22Rv1 (cell line): ENCODE data around the gene SPDYE1.
A peak's percentile ranks its signal among the peaks of the same experiment; 100 is the strongest.

Experiments
- H3K27ac ChIP-seq: fragments of 450-650 bp; 2 replicates; pipeline ENCODE4 v1.5.1; 2017
- ZFX ChIP-seq: fragments of 450-650 bp; IDR thresholded peaks from 2 replicates; pipeline ENCODE4 v1.6.1; 2017; ENCODE audit warnings: antibody characterized with exemption, borderline replicate concordance
- TF ChIP-seq, protein P1 (sequence below): fragments of 450-650 bp; IDR thresholded peaks from 2 replicates; pipeline ENCODE4 v1.5.1; 2017; ENCODE audit warnings: mild to moderate bottlenecking

Gene SPDYE1

DNA sequence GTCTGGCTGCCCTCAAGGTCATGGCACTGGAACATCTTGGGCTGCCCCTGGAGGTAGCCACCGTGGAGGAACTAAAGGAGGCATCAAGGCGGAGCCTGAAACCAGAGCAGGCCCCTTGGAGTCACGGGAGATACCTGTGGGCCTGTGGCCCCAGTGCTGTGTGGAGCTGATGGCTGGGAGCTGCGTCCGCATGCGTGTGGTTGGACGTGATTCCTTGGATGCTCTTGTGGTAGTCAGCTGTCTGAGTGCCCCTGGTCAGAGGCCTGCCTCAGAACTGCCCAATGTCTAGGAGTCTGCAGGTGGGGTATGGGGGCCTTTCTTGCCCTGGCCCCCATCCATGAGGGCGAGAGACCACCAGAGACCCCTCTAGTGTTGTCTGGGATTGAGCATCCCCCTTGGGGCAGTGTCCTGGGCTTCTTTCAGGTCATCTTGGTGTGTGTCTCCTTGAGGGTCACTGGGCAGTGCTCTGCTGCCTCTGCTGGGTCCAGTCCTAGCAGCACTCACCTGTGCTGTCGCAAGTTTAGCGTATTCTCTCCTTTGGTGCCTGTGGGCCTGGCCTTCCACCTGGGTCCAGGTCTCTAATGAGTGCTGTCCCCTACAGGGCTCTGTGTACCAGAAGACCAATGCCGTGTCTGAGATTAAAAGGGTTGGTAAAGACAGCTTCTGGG, 59.6 kb downstream of the SPDYE1 start:
- no peak overlapping the region for H3K27ac ChIP-seq
- no peak for TF ChIP-seq ZFX
- TF ChIP-seq, protein P1, sequence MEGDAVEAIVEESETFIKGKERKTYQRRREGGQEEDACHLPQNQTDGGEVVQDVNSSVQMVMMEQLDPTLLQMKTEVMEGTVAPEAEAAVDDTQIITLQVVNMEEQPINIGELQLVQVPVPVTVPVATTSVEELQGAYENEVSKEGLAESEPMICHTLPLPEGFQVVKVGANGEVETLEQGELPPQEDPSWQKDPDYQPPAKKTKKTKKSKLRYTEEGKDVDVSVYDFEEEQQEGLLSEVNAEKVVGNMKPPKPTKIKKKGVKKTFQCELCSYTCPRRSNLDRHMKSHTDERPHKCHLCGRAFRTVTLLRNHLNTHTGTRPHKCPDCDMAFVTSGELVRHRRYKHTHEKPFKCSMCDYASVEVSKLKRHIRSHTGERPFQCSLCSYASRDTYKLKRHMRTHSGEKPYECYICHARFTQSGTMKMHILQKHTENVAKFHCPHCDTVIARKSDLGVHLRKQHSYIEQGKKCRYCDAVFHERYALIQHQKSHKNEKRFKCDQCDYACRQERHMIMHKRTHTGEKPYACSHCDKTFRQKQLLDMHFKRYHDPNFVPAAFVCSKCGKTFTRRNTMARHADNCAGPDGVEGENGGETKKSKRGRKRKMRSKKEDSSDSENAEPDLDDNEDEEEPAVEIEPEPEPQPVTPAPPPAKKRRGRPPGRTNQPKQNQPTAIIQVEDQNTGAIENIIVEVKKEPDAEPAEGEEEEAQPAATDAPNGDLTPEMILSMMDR = no peak

DNA sequence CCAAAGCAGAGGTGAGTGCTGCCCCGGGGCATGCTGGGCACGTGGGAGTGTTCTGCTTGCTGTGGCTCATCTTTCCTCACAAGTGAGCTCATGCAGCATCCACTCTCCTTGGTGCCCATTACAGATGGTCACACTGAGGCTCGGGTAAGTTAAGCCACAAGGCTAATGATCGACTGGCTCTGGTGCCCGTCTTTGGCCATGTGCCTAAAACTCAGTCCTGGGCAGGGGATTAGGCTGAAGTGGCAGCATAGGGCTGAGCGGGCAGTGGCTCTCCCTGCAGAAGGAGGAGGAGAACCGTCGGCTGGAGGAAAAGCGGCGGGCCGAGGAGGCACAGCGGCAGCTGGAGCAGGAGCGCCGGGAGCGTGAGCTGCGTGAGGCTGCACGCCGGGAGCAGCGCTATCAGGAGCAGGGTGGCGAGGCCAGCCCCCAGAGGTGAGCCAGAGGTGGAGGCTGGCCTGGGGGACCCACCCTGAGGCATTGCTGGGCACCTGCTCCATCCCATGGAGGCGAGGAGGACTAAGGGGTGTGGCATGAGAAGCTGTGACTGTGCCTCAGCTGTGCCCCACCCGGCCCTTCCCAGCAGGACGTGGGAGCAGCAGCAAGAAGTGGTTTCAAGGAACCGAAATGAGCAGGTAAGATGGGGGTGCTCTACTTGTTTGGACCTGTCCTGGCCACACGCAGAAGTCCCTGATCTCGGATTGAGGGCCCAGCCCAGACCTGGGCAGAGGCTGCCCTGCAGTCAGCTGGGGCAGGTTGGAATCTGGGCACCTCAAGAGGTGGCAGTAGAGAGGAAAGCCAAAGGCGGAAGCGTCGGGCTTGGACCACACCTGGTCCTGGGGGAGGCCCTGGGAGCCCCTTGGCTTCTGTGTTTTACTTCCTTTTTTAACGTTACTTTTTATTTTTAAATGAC, 60.4 kb downstream of the SPDYE1 start:
- no peak overlapping the region for H3K27ac ChIP-seq

DNA sequence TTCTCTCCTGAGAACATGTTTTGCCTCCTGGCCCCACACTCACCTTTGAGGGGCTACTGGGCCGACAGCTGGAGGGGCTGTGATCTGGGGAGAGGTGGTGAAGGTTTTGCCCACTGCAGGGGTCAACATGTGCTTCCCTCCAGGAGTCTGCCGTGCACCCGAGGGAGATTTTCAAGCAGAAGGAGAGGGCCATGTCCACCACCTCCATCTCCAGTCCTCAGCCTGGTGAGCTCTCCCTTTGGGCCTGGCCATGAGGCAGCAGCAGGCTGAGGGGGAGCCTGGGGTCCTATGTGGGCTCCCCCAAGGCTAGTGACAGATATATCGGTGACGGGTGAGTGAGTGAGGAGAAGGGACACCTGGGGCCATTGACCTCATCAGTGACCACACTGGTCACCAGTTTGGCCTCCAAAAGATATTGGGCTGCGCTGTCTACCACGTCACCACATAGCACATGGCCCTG, 61.1 kb downstream of the SPDYE1 start:
- no peak overlapping the region for H3K27ac ChIP-seq
- TF ChIP-seq, protein P1 = no peak
- TF ChIP-seq ZFX = no peak

More for the DNA sequence above, 60.4 kb downstream of the SPDYE1 start:
- TF ChIP-seq, protein P1 = no peak
- TF ChIP-seq ZFX = no peak

DNA sequence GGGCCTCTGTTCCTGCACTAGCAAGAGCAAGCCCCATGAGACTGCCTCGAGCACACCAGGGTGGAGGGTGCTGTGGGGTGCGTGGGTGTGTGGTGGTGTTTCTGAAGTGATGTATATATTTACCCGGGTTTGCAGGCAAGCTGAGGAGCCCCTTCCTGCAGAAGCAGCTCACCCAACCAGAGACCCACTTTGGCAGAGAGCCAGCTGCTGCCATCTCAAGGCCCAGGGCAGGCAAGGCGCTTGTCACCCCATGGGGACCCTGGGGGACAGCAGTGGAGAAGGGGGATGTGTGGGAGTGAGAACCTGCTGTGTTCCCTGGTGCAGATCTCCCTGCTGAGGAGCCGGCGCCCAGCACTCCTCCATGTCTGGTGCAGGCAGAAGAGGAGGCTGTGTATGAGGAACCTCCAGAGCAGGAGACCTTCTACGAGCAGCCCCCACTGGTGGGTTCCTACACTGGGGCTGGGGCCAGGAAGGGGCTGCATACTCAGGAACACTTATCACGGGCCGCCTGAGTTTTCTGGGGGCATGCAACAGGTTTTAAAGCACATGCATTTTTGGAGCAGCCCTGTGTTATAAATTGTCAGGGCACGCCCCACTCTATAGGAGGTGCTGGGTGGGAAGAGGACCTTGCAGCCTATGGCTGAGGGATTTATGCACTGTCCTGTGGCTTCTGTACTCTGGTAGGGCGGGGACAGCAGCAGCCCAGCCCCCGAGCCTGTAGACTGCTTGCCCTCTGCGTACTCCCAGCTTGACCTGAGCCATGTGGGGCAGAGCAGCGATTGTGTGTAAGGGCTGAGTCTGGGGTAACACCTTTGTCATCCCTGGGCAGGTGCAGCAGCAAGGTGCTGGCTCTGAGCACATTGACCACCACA, 61.8 kb downstream of the SPDYE1 start:
- no peak for TF ChIP-seq ZFX
- TF ChIP-seq, protein P1 = no peak
- H3K27ac ChIP-seq = 0 out of 2 replicates have a peak overlapping the region, but pooled peaks have one; percentile 9
